C4-2B (cell line): Measurements from ENCODE around the gene RASA3.

ENCODE experiments used
- ZFX ChIP-seq: fragments of 450-650 bp; IDR thresholded peaks from 2 replicates; pipeline ENCODE4 v1.6.1; 2017
- TF ChIP-seq, protein P1 (sequence below): fragments of 450-650 bp; conservative IDR thresholded peaks from 2 replicates; pipeline ENCODE4 v1.5.1; 2017; ENCODE audit warnings: mild to moderate bottlenecking

DNA sequence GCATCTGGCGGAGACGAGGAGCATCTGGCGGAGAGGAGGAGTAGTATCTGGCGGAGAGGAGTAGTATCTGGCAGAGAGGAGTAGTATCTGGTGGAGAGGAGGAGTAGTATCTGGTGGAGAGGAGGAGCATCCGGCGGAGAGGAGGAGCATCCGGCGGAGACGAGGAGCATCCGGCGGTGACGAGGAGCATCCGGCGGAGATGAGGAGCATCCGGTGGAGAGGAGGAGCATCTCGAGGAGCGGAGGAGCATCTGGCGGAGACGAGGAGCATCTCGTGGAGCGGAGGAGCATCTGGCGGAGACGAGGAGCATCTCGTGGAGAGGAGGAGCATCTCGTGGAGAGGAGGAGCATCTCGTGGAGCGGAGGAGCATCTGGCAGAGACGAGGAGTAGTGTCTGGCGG, 177.2 kb downstream of the RASA3 start:
- TF ChIP-seq, protein P1, sequence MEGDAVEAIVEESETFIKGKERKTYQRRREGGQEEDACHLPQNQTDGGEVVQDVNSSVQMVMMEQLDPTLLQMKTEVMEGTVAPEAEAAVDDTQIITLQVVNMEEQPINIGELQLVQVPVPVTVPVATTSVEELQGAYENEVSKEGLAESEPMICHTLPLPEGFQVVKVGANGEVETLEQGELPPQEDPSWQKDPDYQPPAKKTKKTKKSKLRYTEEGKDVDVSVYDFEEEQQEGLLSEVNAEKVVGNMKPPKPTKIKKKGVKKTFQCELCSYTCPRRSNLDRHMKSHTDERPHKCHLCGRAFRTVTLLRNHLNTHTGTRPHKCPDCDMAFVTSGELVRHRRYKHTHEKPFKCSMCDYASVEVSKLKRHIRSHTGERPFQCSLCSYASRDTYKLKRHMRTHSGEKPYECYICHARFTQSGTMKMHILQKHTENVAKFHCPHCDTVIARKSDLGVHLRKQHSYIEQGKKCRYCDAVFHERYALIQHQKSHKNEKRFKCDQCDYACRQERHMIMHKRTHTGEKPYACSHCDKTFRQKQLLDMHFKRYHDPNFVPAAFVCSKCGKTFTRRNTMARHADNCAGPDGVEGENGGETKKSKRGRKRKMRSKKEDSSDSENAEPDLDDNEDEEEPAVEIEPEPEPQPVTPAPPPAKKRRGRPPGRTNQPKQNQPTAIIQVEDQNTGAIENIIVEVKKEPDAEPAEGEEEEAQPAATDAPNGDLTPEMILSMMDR: no peak
- no peak for TF ChIP-seq ZFX
